ENCODE measurements around the gene GRIA4. TPM values are rescaled to one million over a fixed set of nuclear protein-coding genes. Genes with fewer than 3 reads are reported as not detected.

The GRIA4 gene
- polyA plus RNA-seq, 3 donors: not detected

GRCh38 chr11:105774899-105775298, 165.0 kb downstream of the GRIA4 start:
- intact Hi-C loops (cut with micrococcal nuclease): no loop called here
- TF ChIP-seq CTCF (IDR thresholded peaks at IDR 0.05): no peak
- H3K27me3 Mint-ChIP-seq (ENCODE audit: low read depth in 3 of 3): peaks cover 0 to 2% (median 0%) of the 10 kb centered on the region in 3 donors
- no peaks in the 10 kb centered on the region for H3K36me3 ChIP-seq (replicated peaks in 1 of 2; ENCODE audit: control insufficient read depth in 1 of 2, insufficient read depth in 2 of 2, low read length in 2 of 2)
- H3K27me3 ChIP-seq (ENCODE audit: control insufficient read depth in 2 of 2, insufficient read depth in 2 of 2, low read length in 2 of 2): no peaks in the 10 kb centered on the region
- H3K4me3 Mint-ChIP-seq: no peak overlapping the region
- H3K4me1 Mint-ChIP-seq: no peaks in the 10 kb centered on the region
- H3K27ac ChIP-seq (ENCODE audit: low read depth in 1 of 2, low read length in 2 of 2): no peak overlapping the region
- H3K4me2 ChIP-seq (replicated peaks; ENCODE audit: extremely low read depth, low read length, poor library complexity, severe bottlenecking): no peak overlapping the region
- H2AFZ ChIP-seq (ENCODE audit: insufficient read depth, low read depth, low read length, poor library complexity, severe bottlenecking): no peak overlapping the region
- 87% methylated on average over 4 of the region's 4 CpGs for WGBS (ENCODE audit: insufficient coverage)
- no peaks in the 10 kb centered on the region for H3K4me1 ChIP-seq (ENCODE audit: control insufficient read depth in 1 of 2, insufficient read depth in 2 of 2, low read length in 2 of 2)
- H3K27ac Mint-ChIP-seq: no peak overlapping the region
- H3K9me3 Mint-ChIP-seq: peaks cover 0 to 3% (median 0%) of the 10 kb centered on the region in 7 donors
- H3K9me3 ChIP-seq (replicated peaks in 1 of 2; ENCODE audit: control insufficient read depth in 1 of 2, insufficient read depth in 1 of 2, low read length in 2 of 2): no peaks in the 10 kb centered on the region
- H3K4me3 ChIP-seq (replicated peaks in 1 of 3; ENCODE audit: low read depth in 2 of 3, low read length in 3 of 3): no peak overlapping the region
- DNase-seq: no peak
- no peaks in the 10 kb centered on the region for H3K79me2 ChIP-seq (ENCODE audit: insufficient read depth, low read length)
- no peaks in the 10 kb centered on the region for H3K36me3 Mint-ChIP-seq
- no peak overlapping the region for H3K9ac ChIP-seq (ENCODE audit: insufficient read depth, low read length, poor library complexity, severe bottlenecking)
- H4K20me1 ChIP-seq (ENCODE audit: insufficient read depth, low read length): no peaks in the 10 kb centered on the region

GRCh38 chr11:105780781-105781525, 171.1 kb downstream of the GRIA4 start:
- Histone ChIP-seq H3K27me3 (ENCODE audit: control insufficient read depth in 2 of 2, insufficient read depth in 2 of 2, low read length in 2 of 2) (no peaks in the 10 kb centered on the region), H3K9me3 (replicated peaks in 1 of 2; ENCODE audit: control insufficient read depth in 1 of 2, insufficient read depth in 1 of 2, low read length in 2 of 2) (no peaks in the 10 kb centered on the region), H3K4me1 (ENCODE audit: control insufficient read depth in 1 of 2, insufficient read depth in 2 of 2, low read length in 2 of 2) (no peaks in the 10 kb centered on the region), H3K79me2 (ENCODE audit: insufficient read depth, low read length) (no peaks in the 10 kb centered on the region), H3K9ac (ENCODE audit: insufficient read depth, low read length, poor library complexity, severe bottlenecking) (no peak overlapping the region), H3K36me3 (replicated peaks in 1 of 2; ENCODE audit: control insufficient read depth in 1 of 2, insufficient read depth in 2 of 2, low read length in 2 of 2) (no peaks in the 10 kb centered on the region), H2AFZ (ENCODE audit: insufficient read depth, low read depth, low read length, poor library complexity, severe bottlenecking) (no peak overlapping the region), H3K4me3 (replicated peaks in 1 of 3; ENCODE audit: low read depth in 2 of 3, low read length in 3 of 3) (no peak overlapping the region), H3K4me2 (replicated peaks; ENCODE audit: extremely low read depth, low read length, poor library complexity, severe bottlenecking) (no peak overlapping the region), H4K20me1 (ENCODE audit: insufficient read depth, low read length) (no peaks in the 10 kb centered on the region), H3K27ac (ENCODE audit: low read depth in 1 of 2, low read length in 2 of 2) (no peak overlapping the region)
- no peak for DNase-seq
- Mint-ChIP-seq H3K4me1 (no peaks in the 10 kb centered on the region), H3K36me3 (no peaks in the 10 kb centered on the region), H3K27me3 (ENCODE audit: low read depth in 3 of 3) (peaks cover 0 to 2% (median 0%) of the 10 kb centered on the region in 3 donors), H3K9me3 (peaks cover 0 to 5% (median 1%) of the 10 kb centered on the region in 7 donors), H3K4me3 (no peak overlapping the region), H3K27ac (no peak overlapping the region)
- WGBS (ENCODE audit: insufficient coverage): 80% methylated on average over 1 of the region's 3 CpGs
- intact Hi-C loops (cut with micrococcal nuclease): no loop called here
- TF ChIP-seq CTCF (IDR thresholded peaks at IDR 0.05): no peak
